Keratinocyte (primary cell): ENCODE results near the gene ZMIZ1. TPM values are rescaled to one million over a fixed set of nuclear protein-coding genes. Genes with fewer than 3 reads are reported as not detected.

ENCODE experiments used
- DNase-seq: peaks from one replicate; pipeline ENCODE4 v3.0.0-alpha.2; 2011; ENCODE audit warnings: low read depth, missing footprints, low spot score
- FAIRE-seq: peaks from 2 replicates; lab custom pipeline; 2011; peaks lifted over from hg19 to GRCh38; lab: Jason Lieb, UNC
- H2AFZ ChIP-seq: 2 replicates; pipeline ENCODE4 v1.6.0; 2012; ENCODE audit warnings: low read length, control low read depth, inconsistent platforms; ENCODE audit not compliant: control insufficient read depth
- H3K27ac ChIP-seq: 2 replicates; pipeline ENCODE4 v1.5.1; 2011; ENCODE audit warnings: low read length; ENCODE audit not compliant: control insufficient read depth, insufficient read depth
- H3K27me3 ChIP-seq: 3 replicates; pipeline ENCODE4 v1.6.0; 2011; ENCODE audit warnings: low read length; ENCODE audit not compliant: control insufficient read depth, insufficient read depth; ENCODE audit errors: extremely low read depth
- H3K36me3 ChIP-seq, 2 experiments: 2 replicates in 1 of 2; 3 replicates in 1 of 2; pipeline ENCODE4 v1.5.1; 2011; ENCODE audit warnings: low read length in 2 of 2, mild to moderate bottlenecking in 1 of 2; ENCODE audit not compliant: control insufficient read depth in 2 of 2, insufficient read depth in 2 of 2; ENCODE audit errors: extremely low read depth in 1 of 2
- H3K4me1 ChIP-seq: 3 replicates; pipeline ENCODE4 v1.5.1; 2011; ENCODE audit warnings: low read length; ENCODE audit not compliant: control insufficient read depth, insufficient read depth; ENCODE audit errors: extremely low read depth
- H3K4me2 ChIP-seq: 3 replicates; pipeline ENCODE4 v1.6.0; 2011; ENCODE audit warnings: low read depth, low read length; ENCODE audit not compliant: control insufficient read depth, insufficient read depth; ENCODE audit errors: extremely low read depth
- H3K4me3 ChIP-seq, 3 experiments: fragments of 200-600 bp in 1 of 3; sonication (generic) in 1 of 3; 2 replicates in 2 of 3; 3 replicates in 1 of 3; pipeline ENCODE4 v1.5.1; 2011 to 2016; ENCODE audit warnings: low read length in 3 of 3, mild to moderate bottlenecking in 3 of 3, control low read depth in 2 of 3, inconsistent platforms in 1 of 3, low read depth in 1 of 3, mixed read lengths in 1 of 3, mixed run types in 1 of 3, moderate library complexity in 1 of 3; ENCODE audit not compliant: control insufficient read depth in 2 of 3, insufficient read depth in 2 of 3; ENCODE audit errors: extremely low read depth in 1 of 3
- H3K79me2 ChIP-seq: 2 replicates; pipeline ENCODE4 v1.6.0; 2012; ENCODE audit warnings: low read length; ENCODE audit not compliant: control insufficient read depth, insufficient read depth
- H3K9ac ChIP-seq: 3 replicates; pipeline ENCODE4 v1.6.0; 2011; ENCODE audit warnings: low read length; ENCODE audit not compliant: control insufficient read depth, insufficient read depth; ENCODE audit errors: extremely low read depth
- H3K9me1 ChIP-seq: 3 replicates; pipeline ENCODE4 v1.6.0; 2011; ENCODE audit warnings: low read length; ENCODE audit not compliant: control insufficient read depth, insufficient read depth; ENCODE audit errors: extremely low read depth
- H3K9me3 ChIP-seq: 2 replicates; pipeline ENCODE4 v1.5.1; 2012; ENCODE audit warnings: low read depth, low read length; ENCODE audit not compliant: control insufficient read depth
- H4K20me1 ChIP-seq: 3 replicates; pipeline ENCODE4 v1.6.0; 2011; ENCODE audit warnings: low read length; ENCODE audit not compliant: control insufficient read depth, insufficient read depth; ENCODE audit errors: extremely low read depth
- EZH2 ChIP-seq: IDR thresholded peaks from one replicate; pipeline ENCODE4 v1.6.1; 2012; ENCODE audit warnings: inconsistent platforms, mild to moderate bottlenecking, low read length, moderate library complexity
- dilution Hi-C: fragments of 300-500 bp; cut with MboI; formaldehyde crosslinking; loops from one replicate; pipeline ENCODE4 v1.7.0; 2020; ENCODE audit warnings: low sequenced_read_pairs; ENCODE audit not compliant: extremely low pct_ligation_motif_present
- polyA plus RNA-seq, 5 experiments: library from polyadenylated mRNA; depleted of rRNA in 3 of 5; stranded (reverse) in 3 of 5; stranded (forward) in 1 of 5; unstranded in 1 of 5; fragments of >200 nt; gene quantifications; 1 replicate in 1 of 5; 2 replicates in 3 of 5; 3 replicates in 1 of 5; pipeline versions ENCODE4 v1.2.1 to v1.2.3, GENCODE V29; 2011 to 2012; ENCODE audit warnings: missing spikeins in 2 of 5, low read depth in 1 of 5, low replicate concordance in 1 of 5
- TF ChIP-seq, protein P1 (sequence below), 3 experiments: IDR thresholded peaks in 1 of 3; conservative IDR thresholded peaks in 1 of 3; optimal IDR thresholded peaks in 1 of 3; 2 replicates in 2 of 3; 3 replicates in 1 of 3; pipeline versions ENCODE3 to v1.5.1; 2011; ENCODE audit warnings: low read length in 3 of 3, mild to moderate bottlenecking in 3 of 3, moderate library complexity in 2 of 3, control low read depth in 1 of 3, inconsistent platforms in 1 of 3; ENCODE audit not compliant: insufficient read depth in 2 of 3; ENCODE audit errors: extremely low read depth in 1 of 3

ZMIZ1 gene
- polyA plus RNA-seq, 1 donor (not counting 4 experiments of a cell fraction or from before 2014, with no cell fraction given) = 1.8 TPM

DNA sequence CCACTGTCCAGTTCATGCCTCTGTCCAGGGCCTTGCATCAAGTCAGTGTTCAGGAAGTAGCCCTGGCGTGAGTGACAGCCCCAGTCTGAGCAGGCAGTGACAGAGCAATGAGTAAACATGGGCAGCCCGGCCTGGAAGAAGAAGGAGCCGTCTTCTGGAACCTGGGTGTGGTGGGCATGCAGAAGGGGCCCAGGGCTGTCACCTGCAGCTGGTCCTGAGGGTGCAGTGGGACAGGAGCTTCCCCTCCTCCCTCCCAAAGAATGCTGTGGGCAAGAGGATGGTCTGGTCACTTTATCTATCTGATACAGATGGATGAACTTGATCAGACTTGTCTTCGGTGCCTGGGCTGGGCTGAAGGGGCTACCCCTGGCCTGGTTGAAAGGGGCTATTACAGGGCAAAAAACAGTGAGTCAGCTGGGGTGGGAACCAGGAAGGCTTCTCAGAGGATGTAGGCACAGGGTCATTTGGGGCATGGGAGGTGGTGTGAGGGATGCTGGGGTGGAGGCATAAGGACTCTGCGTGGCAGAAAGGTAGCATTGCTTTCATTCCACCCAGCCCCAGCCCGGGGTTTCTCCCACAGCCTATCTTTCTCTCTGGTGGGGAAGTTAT, 235.8 kb downstream of the ZMIZ1 start:
- no peaks in the 10 kb centered on the region for H3K79me2 ChIP-seq
- no peak for TF ChIP-seq EZH2
- TF ChIP-seq, protein P1, sequence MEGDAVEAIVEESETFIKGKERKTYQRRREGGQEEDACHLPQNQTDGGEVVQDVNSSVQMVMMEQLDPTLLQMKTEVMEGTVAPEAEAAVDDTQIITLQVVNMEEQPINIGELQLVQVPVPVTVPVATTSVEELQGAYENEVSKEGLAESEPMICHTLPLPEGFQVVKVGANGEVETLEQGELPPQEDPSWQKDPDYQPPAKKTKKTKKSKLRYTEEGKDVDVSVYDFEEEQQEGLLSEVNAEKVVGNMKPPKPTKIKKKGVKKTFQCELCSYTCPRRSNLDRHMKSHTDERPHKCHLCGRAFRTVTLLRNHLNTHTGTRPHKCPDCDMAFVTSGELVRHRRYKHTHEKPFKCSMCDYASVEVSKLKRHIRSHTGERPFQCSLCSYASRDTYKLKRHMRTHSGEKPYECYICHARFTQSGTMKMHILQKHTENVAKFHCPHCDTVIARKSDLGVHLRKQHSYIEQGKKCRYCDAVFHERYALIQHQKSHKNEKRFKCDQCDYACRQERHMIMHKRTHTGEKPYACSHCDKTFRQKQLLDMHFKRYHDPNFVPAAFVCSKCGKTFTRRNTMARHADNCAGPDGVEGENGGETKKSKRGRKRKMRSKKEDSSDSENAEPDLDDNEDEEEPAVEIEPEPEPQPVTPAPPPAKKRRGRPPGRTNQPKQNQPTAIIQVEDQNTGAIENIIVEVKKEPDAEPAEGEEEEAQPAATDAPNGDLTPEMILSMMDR (optimal IDR thresholded peaks at IDR 0.05 in 1 of 3, IDR thresholded peaks at IDR 0.05 in 1 of 3, conservative IDR thresholded peaks at IDR 0.05 in 1 of 3; ENCODE audit: extremely low read depth in 1 of 3, insufficient read depth in 2 of 3, low read length in 3 of 3) = no peak
- H3K9me3 ChIP-seq = no peaks in the 10 kb centered on the region
- no peak overlapping the region for H3K27ac ChIP-seq
- peaks cover 2% of the 10 kb centered on the region for H3K9me1 ChIP-seq
- peaks cover 33 to 34% of the 10 kb centered on the region in 2 experiments for H3K36me3 ChIP-seq
- dilution Hi-C loops = no loop called here
- H4K20me1 ChIP-seq = no peaks in the 10 kb centered on the region
- no peak overlapping the region for H3K4me3 ChIP-seq
- FAIRE-seq = no peak
- H3K4me1 ChIP-seq = peaks cover 10% of the 10 kb centered on the region
- no peak overlapping the region for H2AFZ ChIP-seq
- H3K4me2 ChIP-seq = no peak overlapping the region
- H3K9ac ChIP-seq = no peak overlapping the region
- H3K27me3 ChIP-seq = no peaks in the 10 kb centered on the region
- no peak for DNase-seq

DNA sequence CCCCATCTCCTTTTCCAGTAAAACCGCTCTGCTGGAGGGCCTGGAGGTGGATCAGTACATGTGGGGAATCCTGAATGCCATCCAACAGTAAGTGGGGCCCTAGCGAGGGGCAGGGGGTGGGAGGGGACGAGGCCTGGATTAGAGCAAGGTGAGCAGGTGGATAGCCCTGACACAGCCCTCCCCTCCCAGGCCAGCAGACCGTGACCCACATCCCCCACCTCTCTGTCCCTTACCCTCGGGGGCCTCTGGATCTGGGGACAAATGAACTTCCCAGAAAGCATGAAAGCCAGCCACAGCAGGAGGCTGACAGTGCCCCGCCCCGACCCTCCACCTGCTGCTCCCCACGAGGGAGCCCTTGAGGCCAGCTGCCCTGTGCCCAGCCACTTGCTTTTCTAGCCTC, 236.7 kb downstream of the ZMIZ1 start:
- no peak overlapping the region for H2AFZ ChIP-seq

More for the DNA sequence above, 236.7 kb downstream of the ZMIZ1 start:
- H4K20me1 ChIP-seq = no peaks in the 10 kb centered on the region
- H3K4me1 ChIP-seq = peaks cover 10% of the 10 kb centered on the region
- no peaks in the 10 kb centered on the region for H3K27me3 ChIP-seq
- FAIRE-seq (no peak), DNase-seq (no peak)
- TF ChIP-seq EZH2 = no peak
- TF ChIP-seq, protein P1 (optimal IDR thresholded peaks at IDR 0.05 in 1 of 3, IDR thresholded peaks at IDR 0.05 in 1 of 3, conservative IDR thresholded peaks at IDR 0.05 in 1 of 3; ENCODE audit: extremely low read depth in 1 of 3, insufficient read depth in 2 of 3, low read length in 3 of 3) = no peak
- H3K4me3 ChIP-seq = no peak overlapping the region
- H3K27ac ChIP-seq = no peak overlapping the region
- H3K9ac ChIP-seq = no peak overlapping the region
- no peak overlapping the region for H3K4me2 ChIP-seq
- H3K9me1 ChIP-seq = no peaks in the 10 kb centered on the region
- H3K79me2 ChIP-seq = no peaks in the 10 kb centered on the region
- H3K36me3 ChIP-seq = peaks cover 25 to 28% of the 10 kb centered on the region in 2 experiments
- H3K9me3 ChIP-seq = no peaks in the 10 kb centered on the region
- dilution Hi-C loops = no loop called here
